Measurements from ENCODE around the gene TNS1.
"Not testable (repeated sequence)": the region's sequence is repeated elsewhere in the genome, so short reads cannot be mapped to it uniquely, and the experiment has no call there.

TNS1 gene

GRCh38 chr2:218029366-218030360 is 26.9 kb upstream of the TNS1 start:
- DNase-seq = no peak

- no peak for DNase-seq
Observed at GRCh38 chr2:218028562-218029348, 26.0 kb upstream of the TNS1 start.

GRCh38 chr2:218028189-218028495 is 25.3 kb upstream of the TNS1 start:
- no peak for DNase-seq

GRCh38 chr2:218027426-218028188 is 24.8 kb upstream of the TNS1 start:
- DNase-seq = no peak

- no peak for DNase-seq
Observed at GRCh38 chr2:218026676-218027425, 24.1 kb upstream of the TNS1 start.

- DNase-seq = no peak
Observed at GRCh38 chr2:218026244-218026643, 23.4 kb upstream of the TNS1 start.

- DNase-seq = no peak
Observed at GRCh38 chr2:218024871-218025270, 22.1 kb upstream of the TNS1 start.

GRCh38 chr2:218024336-218024735 is 21.5 kb upstream of the TNS1 start:
- DNase-seq = no peak

- no peak for DNase-seq
Observed at GRCh38 chr2:218023636-218024035, 20.8 kb upstream of the TNS1 start.

GRCh38 chr2:218022851-218023530 is 20.2 kb upstream of the TNS1 start:
- no peak for DNase-seq

GRCh38 chr2:218022131-218022850 is 19.5 kb upstream of the TNS1 start:
- DNase-seq = no peak

GRCh38 chr2:218021536-218022071 is 18.8 kb upstream of the TNS1 start:
- no peak for DNase-seq

- no peak for DNase-seq
Observed at GRCh38 chr2:218020966-218021535, 18.3 kb upstream of the TNS1 start.

GRCh38 chr2:218020281-218020680 is 17.5 kb upstream of the TNS1 start:
- DNase-seq = no peak

- peak; percentile 56 to 60 for DNase-seq
Observed at GRCh38 chr2:218019411-218020060, 16.7 kb upstream of the TNS1 start.

- not testable (repeated sequence) for DNase-seq
Observed at GRCh38 chr2:218018842-218019125, 16.0 kb upstream of the TNS1 start.

- DNase-seq = no peak
Observed at GRCh38 chr2:218017211-218018053, 14.6 kb upstream of the TNS1 start.

GRCh38 chr2:218016810-218017209 is 14.0 kb upstream of the TNS1 start:
- DNase-seq = no peak

Data from Kasumi-1 (cell line).